Middle frontal gyrus (tissue), 1 donor: Measurements from ENCODE around the gene TMPRSS11B.
"Not testable (repeated sequence)": the region's sequence is repeated elsewhere in the genome, so short reads cannot be mapped to it uniquely, and the experiment has no call there.

Experiments
- DNase-seq: peaks from one replicate; pipeline ENCODE4 v3.0.0-alpha.2; 2015; ENCODE audit warnings: low spot score; ENCODE audit errors: extremely low spot score

Gene TMPRSS11B

DNA sequence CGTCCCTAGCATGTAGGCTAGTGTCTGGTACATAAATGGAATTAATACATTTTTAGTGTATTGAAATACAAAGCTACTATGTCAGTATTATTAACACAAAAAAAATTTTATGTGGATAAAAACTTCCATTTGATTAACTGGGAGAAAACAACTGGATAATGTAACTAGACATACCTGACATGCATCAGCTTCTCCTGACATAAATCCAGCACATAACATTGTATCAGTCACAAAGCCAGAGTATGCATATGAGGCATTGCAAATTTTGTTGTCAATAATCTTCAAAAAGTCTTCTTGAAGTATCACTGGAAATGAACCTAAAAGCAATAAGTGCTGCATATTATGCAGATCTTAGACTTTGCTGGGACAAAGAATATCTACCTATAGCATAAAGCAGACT, 16.9 kb downstream of the TMPRSS11B start:
- DNase-seq, result no peak

GRCh38 chr4:68218044-68218443, 27.4 kb downstream of the TMPRSS11B start:
- no peak for DNase-seq

GRCh38 chr4:68216501-68216900, 29.0 kb downstream of the TMPRSS11B start:
- DNase-seq, result no peak

GRCh38 chr4:68209003-68209402, 36.5 kb downstream of the TMPRSS11B start:
- no peak for DNase-seq

DNA sequence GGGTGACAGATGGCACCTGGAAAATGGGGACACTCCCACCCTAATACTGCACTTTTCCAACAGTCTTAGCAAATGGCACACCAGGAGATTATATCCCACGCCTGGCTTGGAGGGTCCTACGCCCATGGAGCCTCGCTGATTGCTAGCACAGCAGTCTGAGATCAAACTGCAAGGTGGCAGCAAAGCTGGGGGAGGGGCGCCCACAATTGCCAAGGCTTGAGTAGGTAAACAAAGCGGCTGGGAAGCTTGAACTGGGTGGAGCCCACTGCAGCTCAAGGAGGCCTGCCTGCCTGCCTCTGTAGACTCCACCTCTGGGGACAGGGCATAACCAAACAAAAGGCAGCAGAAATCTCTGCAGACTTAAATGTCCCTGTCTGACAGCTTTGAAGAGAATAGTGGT, 51.2 kb downstream of the TMPRSS11B start:
- not testable (repeated sequence) for DNase-seq

GRCh38 chr4:68193194-68193593, 52.3 kb downstream of the TMPRSS11B start:
- no peak for DNase-seq

DNA sequence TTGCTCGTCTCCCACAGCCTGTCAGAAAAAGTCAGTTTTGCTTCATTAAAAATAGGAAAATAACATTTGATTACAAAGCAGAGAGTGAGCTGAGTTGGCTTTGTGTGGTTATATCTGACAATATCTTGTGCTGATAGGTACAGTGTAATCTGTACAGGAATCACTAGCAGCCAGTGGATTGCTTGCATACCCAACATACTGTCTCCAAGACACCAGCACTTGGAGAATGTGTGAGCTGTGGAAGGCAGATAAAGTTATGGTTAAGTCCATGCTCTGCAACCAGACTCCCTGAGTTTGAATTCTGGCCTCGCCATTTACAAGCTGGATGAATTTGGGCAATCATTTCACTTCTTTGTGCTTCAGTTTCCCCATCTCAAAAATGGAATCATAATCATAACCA, 58.3 kb downstream of the TMPRSS11B start:
- DNase-seq, result no peak

GRCh38 chr4:68184923-68185322, 60.6 kb downstream of the TMPRSS11B start:
- DNase-seq, result no peak

DNA sequence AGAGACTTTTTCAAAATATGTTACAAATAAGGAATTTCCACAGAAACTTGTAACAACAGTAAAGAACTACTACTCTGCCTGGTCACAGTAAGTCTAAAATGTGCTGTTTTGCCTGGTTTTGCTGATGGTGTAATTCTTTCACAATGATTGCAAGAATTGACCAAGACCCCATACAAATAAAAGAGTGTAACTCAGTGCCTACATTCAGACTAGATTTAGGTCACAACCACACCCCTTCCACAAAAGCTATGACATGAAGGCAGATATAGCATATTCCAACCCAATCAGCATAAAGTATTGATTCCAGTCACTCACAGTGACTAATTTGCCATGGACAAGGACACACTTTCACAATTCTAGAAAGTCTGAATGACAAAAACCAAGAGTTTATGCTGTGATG, 62.1 kb downstream of the TMPRSS11B start:
- no peak for DNase-seq

GRCh38 chr4:68182382-68182820, 63.1 kb downstream of the TMPRSS11B start:
- no peak for DNase-seq

- no peak for DNase-seq
Measured at GRCh38 chr4:68180849-68181526, 64.5 kb downstream of the TMPRSS11B start.

- no peak for DNase-seq
Measured at GRCh38 chr4:68176904-68177303, 68.6 kb downstream of the TMPRSS11B start.
